IMR-90 (cell line): ENCODE results near the gene MRPL11. TPM values are rescaled to one million over a fixed set of nuclear protein-coding genes. Genes with fewer than 3 reads are reported as not detected.
A peak's percentile ranks its signal among the peaks of the same experiment; 100 is the strongest.

Source experiments
- ATAC-seq: fragments of 200-7000 bp; cut with Tn5 transposase; 2 replicates; pipeline ENCODE4 v1.9.1; 2020; ENCODE audit warnings: low read depth, mild to moderate bottlenecking, moderate library complexity
- BruUV-seq: library from RNA; stranded (reverse); fragments of 400-500 nt; replicated peaks from 2 replicates; lab custom pipeline; 2021; lab: Mats Ljungman, UMichigan
- CTCF ChIA-PET: fragments of 300-600 bp; formaldehyde crosslinking; extraction: SDS; loops from one replicate; lab custom pipeline; 2021; ENCODE audit warnings: antibody characterized with exemption; lab: Yijun Ruan, JAX
- POLR2A ChIA-PET: fragments of 300-600 bp; sonication (Branson Sonifier 250); formaldehyde crosslinking; loops from one replicate; lab custom pipeline; 2022; ENCODE audit warnings: antibody characterized with exemption; ENCODE audit not compliant: unreplicated experiment; lab: Charles Lee
- DNase-seq: peaks from one replicate; pipeline ENCODE4 v3.0.0; 2013
- H2AFZ ChIP-seq: replicated peaks from 2 replicates; pipeline ENCODE3; 2013; ENCODE audit warnings: low read length, mild to moderate bottlenecking; ENCODE audit not compliant: poor library complexity
- H2AK5ac ChIP-seq: 2 replicates; pipeline ENCODE4 v1.6.1; 2013; ENCODE audit warnings: low read depth, low read length, inconsistent platforms
- H2AK9ac ChIP-seq: replicated peaks from 2 replicates; pipeline ENCODE3; 2013; ENCODE audit warnings: mild to moderate bottlenecking, low read depth, low read length, moderate library complexity; ENCODE audit not compliant: poor library complexity
- H2BK120ac ChIP-seq: 2 replicates; pipeline ENCODE4 v1.6.1; 2013; ENCODE audit warnings: low read depth, low read length, inconsistent platforms
- H2BK15ac ChIP-seq: 3 replicates; pipeline ENCODE4 v1.6.1; 2013; ENCODE audit warnings: low read depth, low read length, inconsistent platforms
- H2BK20ac ChIP-seq: 2 replicates; pipeline ENCODE4 v1.6.1; 2013; ENCODE audit warnings: low read depth, mild to moderate bottlenecking, inconsistent platforms, low read length, moderate library complexity
- H2BK5ac ChIP-seq: 2 replicates; pipeline ENCODE4 v1.6.1; 2013; ENCODE audit warnings: mild to moderate bottlenecking, low read depth, low read length, inconsistent platforms; ENCODE audit not compliant: poor library complexity, severe bottlenecking
- H3K14ac ChIP-seq: replicated peaks from 2 replicates; pipeline ENCODE4 v1.6.1; 2013; ENCODE audit warnings: low read depth, low read length, inconsistent platforms
- H3K18ac ChIP-seq: 2 replicates; pipeline ENCODE4 v1.6.1; 2013; ENCODE audit warnings: low read depth, low read length, control low read depth
- H3K23ac ChIP-seq: 2 replicates; pipeline ENCODE4 v1.6.1; 2013; ENCODE audit warnings: low read depth, low read length, inconsistent platforms
- H3K27ac ChIP-seq: 2 replicates; pipeline ENCODE4 v1.5.1; 2013; ENCODE audit warnings: mild to moderate bottlenecking, control low read depth, low read length; ENCODE audit not compliant: insufficient read depth
- H3K27me3 ChIP-seq: 2 replicates; pipeline ENCODE4 v1.6.1; 2013; ENCODE audit warnings: low read length; ENCODE audit not compliant: control insufficient read depth, insufficient read depth
- H3K36me3 ChIP-seq: 2 replicates; pipeline ENCODE4 v1.6.1; 2013; ENCODE audit warnings: low read length, mixed read lengths; ENCODE audit not compliant: control insufficient read depth, insufficient read depth
- H3K4ac ChIP-seq: 2 replicates; pipeline ENCODE4 v1.6.1; 2013; ENCODE audit warnings: low read depth, low read length, inconsistent platforms
- H3K4me1 ChIP-seq: 2 replicates; pipeline ENCODE4 v1.6.1; 2013; ENCODE audit warnings: low read length, mixed read lengths; ENCODE audit not compliant: control insufficient read depth, insufficient read depth
- H3K4me2 ChIP-seq: 2 replicates; pipeline ENCODE4 v1.6.1; 2013; ENCODE audit warnings: low read depth, mild to moderate bottlenecking, control low read depth, low read length, moderate library complexity
- H3K4me3 ChIP-seq: 2 replicates; pipeline ENCODE4 v1.5.1; 2013; ENCODE audit warnings: low read depth, mild to moderate bottlenecking, control low read depth, low read length, moderate library complexity; ENCODE audit not compliant: insufficient read depth
- H3K56ac ChIP-seq: 2 replicates; pipeline ENCODE4 v1.6.1; 2013; ENCODE audit warnings: low read length, inconsistent platforms; ENCODE audit not compliant: insufficient read depth; ENCODE audit errors: extremely low read depth
- H3K79me1 ChIP-seq, 2 experiments: 2 replicates each; pipeline ENCODE4 v1.6.1; 2013; ENCODE audit warnings: low read length in 2 of 2, inconsistent platforms in 1 of 2, low read depth in 1 of 2
- H3K9ac ChIP-seq: 2 replicates; pipeline ENCODE4 v1.6.1; 2013; ENCODE audit warnings: low read depth, low read length, control low read depth
- H3K9me1 ChIP-seq: 2 replicates; pipeline ENCODE4 v1.6.1; 2013; ENCODE audit warnings: low read length, inconsistent platforms; ENCODE audit not compliant: insufficient read depth
- H3K9me3 ChIP-seq: 2 replicates; pipeline ENCODE4 v1.6.1; 2013; ENCODE audit warnings: low read length; ENCODE audit not compliant: control insufficient read depth, insufficient read depth
- H4K20me1 ChIP-seq: 2 replicates; pipeline ENCODE4 v1.6.1; 2013; ENCODE audit warnings: low read length, inconsistent platforms; ENCODE audit not compliant: insufficient read depth
- H4K5ac ChIP-seq: 2 replicates; pipeline ENCODE4 v1.6.1; 2013; ENCODE audit warnings: mild to moderate bottlenecking, low read depth, low read length, control low read depth
- H4K8ac ChIP-seq, 2 experiments: 2 replicates each; pipeline ENCODE4 v1.6.1; 2013; ENCODE audit warnings: low read depth in 2 of 2, low read length in 2 of 2, control low read depth in 1 of 2, inconsistent platforms in 1 of 2
- H4K91ac ChIP-seq: 2 replicates; pipeline ENCODE4 v1.6.1; 2013; ENCODE audit warnings: low read depth, low read length, inconsistent platforms; ENCODE audit not compliant: insufficient read depth
- CEBPB ChIP-seq: IDR thresholded peaks from 2 replicates; pipeline ENCODE4 v1.6.1; 2012; ENCODE audit warnings: low read depth, low read length, improper control_type of control experiment
- MAFK ChIP-seq: IDR thresholded peaks from 2 replicates; pipeline ENCODE4 v1.6.1; 2012; ENCODE audit warnings: low read depth, low read length, improper control_type of control experiment
- POLR2A ChIP-seq: IDR thresholded peaks from 2 replicates; pipeline ENCODE4 v1.6.1; 2012; ENCODE audit warnings: mild to moderate bottlenecking, low read depth, low read length
- RAD21 ChIP-seq: IDR thresholded peaks from 2 replicates; pipeline ENCODE4 v1.6.1; 2012; ENCODE audit warnings: low read length, improper control_type of control experiment
- RFX5 ChIP-seq: IDR thresholded peaks from 2 replicates; pipeline ENCODE4 v1.8.0; 2012; ENCODE audit warnings: low read depth, mild to moderate bottlenecking, low read length, moderate library complexity
- WGBS, 2 experiments: methylation state at CpG; one replicate each; pipeline versions ENCODE4 v1.1.5 to v1.1.7; 2013; ENCODE audit warnings: missing lambda C conversion rate in 2 of 2; ENCODE audit not compliant: insufficient read length in 1 of 2; ENCODE audit errors: extremely low coverage in 2 of 2; 5-methylcytosine and 5-hydroxymethylcytosine counted together
- dilution Hi-C: fragments of 300-500 bp; cut with HindIII; formaldehyde crosslinking; loops from one replicate; pipeline ENCODE4 v1.14.3; 2018; ENCODE audit warnings: low sequenced_read_pairs; ENCODE audit not compliant: unreplicated experiment
- in situ Hi-C: fragments of 300-500 bp; cut with MboI; formaldehyde crosslinking; loops from 3 replicates; pipeline ENCODE4 v1.14.3; 2019; ENCODE audit warnings: low sequenced_read_pairs, inconsistent platforms, mixed read lengths
- intact Hi-C: fragments of 100-400 bp; cut with micrococcal nuclease; formaldehyde crosslinking; loops from 2 replicates; pipeline ENCODE4 v1.10.0; 2022
- polyA plus RNA-seq, 3 experiments: library from polyadenylated mRNA; depleted of rRNA; stranded (reverse); fragments of >200 nt; gene quantifications; 2 replicates each; pipeline ENCODE4 v1.2.3, GENCODE V29; 2012; ENCODE audit warnings: low replicate concordance in 1 of 3
- total RNA-seq: library from RNA; depleted of rRNA; stranded (reverse); fragments of >200 nt; gene quantifications from 2 replicates; pipeline ENCODE4 v1.2.3, GENCODE V29; 2012

MRPL11 gene
- total and polyA plus RNA-seq, 2 of the 4 experiments (the other 2 are of a cell fraction), result 45.5 to 45.6 TPM

- no TSS peak for BruUV-seq
- H2BK20ac ChIP-seq, result no peak overlapping the region
- no peak overlapping the region for H2BK5ac ChIP-seq
- DNase-seq (no peak), ATAC-seq (no peak)
- TF ChIP-seq MAFK (no peak), RAD21 (no peak), POLR2A (no peak), CEBPB (no peak), RFX5 (no peak)
- H4K20me1 ChIP-seq, result no peaks in the 10 kb centered on the region; the same call in 1 of the 2 replicates
- in situ Hi-C loops, result no loop called here
- no peak overlapping the region for H3K9ac ChIP-seq
- no peak overlapping the region for H2AK9ac ChIP-seq
- H3K4me2 ChIP-seq, result no peak overlapping the region
- no peaks in the 10 kb centered on the region for H3K27me3 ChIP-seq
- peaks cover 8% of the 10 kb centered on the region; the same call in 1 of the 2 replicates for H3K4me1 ChIP-seq
- H3K79me1 ChIP-seq, result peaks cover 20 to 27% of the 10 kb centered on the region in 2 experiments
- ChIA-PET POLR2A (interaction anchor here (0.6 kb wide), 1 partner anchor 12 kb away, joined by 3 read pairs; no protein-coding TSS in a partner anchor), CTCF (interaction anchor here (0.6 to 0.8 kb wide), 2 partner anchors 8 to 30 kb away, joined by 3 to 4 read pairs; partner anchors contain the start of gene MRPL11)
- no peak overlapping the region for H3K56ac ChIP-seq
- WGBS, 2 experiments, result no CpG with 5 or more reads among the region's 6 CpGs
- 0 out of 2 replicates have a peak overlapping the region, but pooled peaks have one; percentile 14 for H3K23ac ChIP-seq
- peaks cover 8% of the 10 kb centered on the region for H3K9me1 ChIP-seq
- no peaks in the 10 kb centered on the region for H3K9me3 ChIP-seq
- dilution Hi-C loops, result no loop called here
- no peak overlapping the region for H3K4me3 ChIP-seq
- H2AK5ac ChIP-seq, result no peak overlapping the region
- H2BK15ac ChIP-seq, result no peak overlapping the region
- H2BK120ac ChIP-seq, result no peak overlapping the region
- H4K91ac ChIP-seq, result no peak overlapping the region
- no peak overlapping the region for H3K14ac ChIP-seq
- H2AFZ ChIP-seq, result no peak overlapping the region
- H3K18ac ChIP-seq, result no peak overlapping the region
- intact Hi-C loops, result no loop called here
- no peak overlapping the region for H3K27ac ChIP-seq
- H4K5ac ChIP-seq, result no peak overlapping the region
- peaks cover 22% of the 10 kb centered on the region for H3K36me3 ChIP-seq
- H3K4ac ChIP-seq, result no peak overlapping the region
- no peak overlapping the region for H4K8ac ChIP-seq
Observed at GRCh38 chr11:66468691-66469090, 30.0 kb upstream of the MRPL11 start.
